Measurements from ENCODE around the gene CPAMD8. TPM values are rescaled to one million over a fixed set of nuclear protein-coding genes. Genes with fewer than 3 reads are reported as not detected.

The CPAMD8 gene
- total and polyA plus RNA-seq, 9 of the 15 experiments (the other 6 are each of a cell fraction or from before 2014, with no cell fraction given), result 0.20 to 2.1 (median 1.3) TPM

DNA sequence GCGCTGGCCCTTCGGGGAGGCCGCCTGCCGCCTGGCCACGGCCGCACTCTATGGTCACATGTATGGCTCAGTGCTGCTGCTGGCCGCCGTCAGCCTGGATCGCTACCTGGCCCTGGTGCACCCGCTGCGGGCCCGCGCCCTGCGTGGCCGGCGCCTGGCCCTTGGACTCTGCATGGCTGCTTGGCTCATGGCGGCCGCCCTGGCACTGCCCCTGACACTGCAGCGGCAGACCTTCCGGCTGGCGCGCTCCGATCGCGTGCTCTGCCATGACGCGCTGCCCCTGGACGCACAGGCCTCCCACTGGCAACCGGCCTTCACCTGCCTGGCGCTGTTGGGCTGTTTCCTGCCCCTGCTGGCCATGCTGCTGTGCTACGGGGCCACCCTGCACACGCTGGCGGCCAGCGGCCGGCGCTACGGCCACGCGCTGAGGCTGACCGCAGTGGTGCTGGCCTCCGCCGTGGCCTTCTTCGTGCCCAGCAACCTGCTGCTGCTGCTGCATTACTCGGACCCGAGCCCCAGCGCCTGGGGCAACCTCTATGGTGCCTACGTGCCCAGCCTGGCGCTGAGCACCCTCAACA is 136.6 kb downstream of the CPAMD8 start (continued):
- TF ChIP-seq HOMEZ (CRISPR knock-in tag; IDR thresholded peaks at IDR 0.05) (0 out of 2 replicates have a peak, but pooled peaks have one; percentile 77), CCAR2 (IDR thresholded peaks at IDR 0.05; ENCODE audit: low read depth, low read length) (no peak), KLF16 (IDR thresholded peaks at IDR 0.05) (no peak), CREM (IDR thresholded peaks at IDR 0.05; ENCODE audit: low read depth) (peak; percentile 89), IRF1 (CRISPR knock-in tag; IDR thresholded peaks at IDR 0.05; ENCODE audit: borderline replicate concordance) (no peak), ETV5 (CRISPR knock-in tag; IDR thresholded peaks at IDR 0.05; ENCODE audit: low read depth) (peak; percentile 55), E4F1 (CRISPR knock-in tag; IDR thresholded peaks at IDR 0.05; ENCODE audit: borderline replicate concordance) (no peak), HNRNPH1 (optimal IDR thresholded peaks at IDR 0.05; ENCODE audit: low read depth, low read length) (no peak), MED1 (CRISPR knock-in tag; IDR thresholded peaks at IDR 0.05; ENCODE audit: borderline replicate concordance) (no peak; the same call in 1 of the 2 replicates), RNF219 (CRISPR knock-in tag; IDR thresholded peaks at IDR 0.05) (no peak), PHB (CRISPR knock-in tag; IDR thresholded peaks at IDR 0.05) (no peak), HNRNPL (IDR thresholded peaks at IDR 0.05; ENCODE audit: low read depth, low read length) (peak; percentile 98), GTF2E2 (tag; IDR thresholded peaks at IDR 0.05) (peak; percentile 94)
- TF ChIP-seq, protein P1, sequence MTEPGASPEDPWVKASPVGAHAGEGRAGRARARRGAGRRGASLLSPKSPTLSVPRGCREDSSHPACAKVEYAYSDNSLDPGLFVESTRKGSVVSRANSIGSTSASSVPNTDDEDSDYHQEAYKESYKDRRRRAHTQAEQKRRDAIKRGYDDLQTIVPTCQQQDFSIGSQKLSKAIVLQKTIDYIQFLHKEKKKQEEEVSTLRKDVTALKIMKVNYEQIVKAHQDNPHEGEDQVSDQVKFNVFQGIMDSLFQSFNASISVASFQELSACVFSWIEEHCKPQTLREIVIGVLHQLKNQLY (CRISPR knock-in tag; conservative IDR thresholded peaks at IDR 0.05), result peak in 1 of 2 experiments; percentile 71; a peak in 1 of 4 replicates
- TF ChIP-seq, protein P2, sequence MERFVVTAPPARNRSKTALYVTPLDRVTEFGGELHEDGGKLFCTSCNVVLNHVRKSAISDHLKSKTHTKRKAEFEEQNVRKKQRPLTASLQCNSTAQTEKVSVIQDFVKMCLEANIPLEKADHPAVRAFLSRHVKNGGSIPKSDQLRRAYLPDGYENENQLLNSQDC (CRISPR knock-in tag; IDR thresholded peaks at IDR 0.05), result no peak
- TF ChIP-seq, protein P3, sequence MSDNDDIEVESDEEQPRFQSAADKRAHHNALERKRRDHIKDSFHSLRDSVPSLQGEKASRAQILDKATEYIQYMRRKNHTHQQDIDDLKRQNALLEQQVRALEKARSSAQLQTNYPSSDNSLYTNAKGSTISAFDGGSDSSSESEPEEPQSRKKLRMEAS (CRISPR knock-in tag; IDR thresholded peaks at IDR 0.05), result peak; percentile 94
- TF ChIP-seq, protein P4, sequence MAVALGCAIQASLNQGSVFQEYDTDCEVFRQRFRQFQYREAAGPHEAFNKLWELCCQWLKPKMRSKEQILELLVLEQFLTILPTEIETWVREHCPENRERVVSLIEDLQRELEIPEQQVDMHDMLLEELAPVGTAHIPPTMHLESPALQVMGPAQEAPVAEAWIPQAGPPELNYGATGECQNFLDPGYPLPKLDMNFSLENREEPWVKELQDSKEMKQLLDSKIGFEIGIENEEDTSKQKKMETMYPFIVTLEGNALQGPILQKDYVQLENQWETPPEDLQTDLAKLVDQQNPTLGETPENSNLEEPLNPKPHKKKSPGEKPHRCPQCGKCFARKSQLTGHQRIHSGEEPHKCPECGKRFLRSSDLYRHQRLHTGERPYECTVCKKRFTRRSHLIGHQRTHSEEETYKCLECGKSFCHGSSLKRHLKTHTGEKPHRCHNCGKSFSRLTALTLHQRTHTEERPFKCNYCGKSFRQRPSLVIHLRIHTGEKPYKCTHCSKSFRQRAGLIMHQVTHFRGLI (CRISPR knock-in tag; IDR thresholded peaks at IDR 0.05), result 0 out of 2 replicates have a peak, but pooled peaks have one; percentile 5
